HCT116 (cell line): ENCODE results near the gene DOHH. TPM values are rescaled to one million over a fixed set of nuclear protein-coding genes. Genes with fewer than 3 reads are reported as not detected.

ENCODE experiments used
- ATAC-seq: fragments of 200-7000 bp; cut with Tn5 transposase; 2 replicates; pipeline ENCODE4 v1.9.1; 2020; ENCODE audit warnings: mild to moderate bottlenecking, moderate library complexity
- BruUV-seq: library from RNA; stranded (reverse); fragments of 400-500 nt; replicated peaks from 2 replicates; lab custom pipeline; 2021; lab: Mats Ljungman, UMichigan
- CTCF ChIA-PET: fragments of 300-600 bp; sonication (Branson Sonifier 250); formaldehyde crosslinking; loops from one replicate; lab custom pipeline; 2021; ENCODE audit warnings: antibody characterized with exemption; lab: Charles Lee
- POLR2A ChIA-PET: fragments of 300-600, 350-600 bp; sonication (Branson Sonifier 250); formaldehyde crosslinking; loops from one replicate; lab custom pipeline; 2021; ENCODE audit warnings: antibody characterized with exemption; lab: Charles Lee
- RAD21 ChIA-PET, 2 experiments: fragments of 300-600 bp; sonication (Branson Sonifier 250); formaldehyde crosslinking; loops; one replicate each; lab custom pipeline; 2023; ENCODE audit warnings: low total read pairs in 2 of 2; ENCODE audit not compliant: uncharacterized antibody in 2 of 2, unreplicated experiment in 2 of 2, low non-redundant PET in 1 of 2; lab: Charles Lee
- DNase-seq: peaks from one replicate; pipeline ENCODE4 v3.0.0-alpha.2; 2010; ENCODE audit warnings: low read depth, low spot score
- H2AFZ ChIP-seq: fragments of 200-600 bp; shearing (Covaris generic), sonication (generic); 2 replicates; pipeline ENCODE4 v1.6.1; 2017; ENCODE audit warnings: low read depth, mixed run types, mixed read lengths, antibody characterized with exemption, low read length; ENCODE audit not compliant: poor library complexity, severe bottlenecking
- H3K27ac ChIP-seq: 2 replicates; pipeline ENCODE4 v1.5.1; 2012; ENCODE audit warnings: low read depth, low read length
- H3K27me3 ChIP-seq: fragments of 200-600 bp; sonication (generic); 2 replicates; pipeline ENCODE4 v1.6.1; 2016; ENCODE audit warnings: mixed run types, low read length, mixed read lengths; ENCODE audit not compliant: insufficient read depth
- H3K36me3 ChIP-seq, 2 experiments: fragments of 200-500 bp in 1 of 2; fragments of 200-600 bp in 1 of 2; sonication (Bioruptor generic) in 1 of 2; sonication (generic) in 1 of 2; 2 replicates each; pipeline versions ENCODE4 v1.5.1 to v1.6.1; 2014 to 2016; ENCODE audit warnings: low read length in 2 of 2, inconsistent platforms in 1 of 2, mixed read lengths in 1 of 2, mixed run types in 1 of 2; ENCODE audit not compliant: insufficient read depth in 2 of 2, control insufficient read depth in 1 of 2
- H3K4me1 ChIP-seq, 2 experiments: fragments of 200-600 bp in 1 of 2; sonication (generic) in 1 of 2; 2 replicates each; pipeline versions ENCODE4 v1.5.1 to v1.6.1; 2012 to 2017; ENCODE audit warnings: low read length in 2 of 2, inconsistent platforms in 1 of 2, mild to moderate bottlenecking in 1 of 2, mixed read lengths in 1 of 2, mixed run types in 1 of 2, moderate library complexity in 1 of 2; ENCODE audit not compliant: insufficient read depth in 2 of 2, control insufficient read depth in 1 of 2
- H3K4me2 ChIP-seq: fragments of 200-600 bp; sonication (generic); 2 replicates; pipeline ENCODE4 v1.6.1; 2017; ENCODE audit warnings: mixed run types, low read length, mixed read lengths
- H3K4me3 ChIP-seq, 2 experiments: fragments of 200-600 bp in 1 of 2; sonication (generic) in 1 of 2; replicated peaks in 1 of 2; 2 replicates each; pipeline ENCODE4 v1.5.1; 2011 to 2016; ENCODE audit warnings: low read length in 2 of 2, control low read depth in 1 of 2, low read depth in 1 of 2, mild to moderate bottlenecking in 1 of 2, mixed read lengths in 1 of 2, mixed run types in 1 of 2
- H3K79me2 ChIP-seq: fragments of 200-600 bp; sonication (generic); 2 replicates; pipeline ENCODE4 v1.6.1; 2017; ENCODE audit warnings: mild to moderate bottlenecking, mixed run types, low read length, moderate library complexity, mixed read lengths; ENCODE audit not compliant: insufficient read depth
- H3K9ac ChIP-seq: fragments of 200-600 bp; sonication (generic); 2 replicates; pipeline ENCODE4 v1.6.1; 2016; ENCODE audit warnings: low read length, mixed read lengths
- H3K9me2 ChIP-seq: fragments of 200-600 bp; sonication (generic), shearing (Covaris generic); 2 replicates; pipeline ENCODE4 v1.6.1; 2017; ENCODE audit warnings: mixed run types, mild to moderate bottlenecking, moderate library complexity; ENCODE audit not compliant: insufficient read depth
- H3K9me3 ChIP-seq, 2 experiments: fragments of 200-500 bp in 1 of 2; fragments of 200-600 bp in 1 of 2; sonication (Bioruptor generic) in 1 of 2; sonication (generic) in 1 of 2; 2 replicates each; pipeline ENCODE4 v1.6.1; 2014 to 2017; ENCODE audit warnings: low read length in 2 of 2, mixed read lengths in 2 of 2, inconsistent platforms in 1 of 2, low read depth in 1 of 2, mild to moderate bottlenecking in 1 of 2, mixed run types in 1 of 2, moderate library complexity in 1 of 2; ENCODE audit not compliant: control insufficient read depth in 1 of 2, insufficient read depth in 1 of 2
- H4K20me1 ChIP-seq: fragments of 200-600 bp; sonication (generic), shearing (Covaris generic); 2 replicates; pipeline ENCODE4 v1.6.1; 2017; ENCODE audit warnings: mixed run types, mild to moderate bottlenecking, moderate library complexity; ENCODE audit not compliant: insufficient read depth
- CTCF ChIP-seq, 3 experiments: fragments of 200-600 bp in 1 of 3; sonication (generic) in 1 of 3; IDR thresholded peaks in 2 of 3; conservative IDR thresholded peaks in 1 of 3; 2 replicates each; pipeline ENCODE4 v1.5.1; 2012 to 2017; ENCODE audit warnings: low read depth in 2 of 3, low read length in 2 of 3, antibody characterized with exemption in 1 of 3, borderline replicate concordance in 1 of 3, control low read depth in 1 of 3, mild to moderate bottlenecking in 1 of 3, mixed read lengths in 1 of 3, mixed run types in 1 of 3, moderate library complexity in 1 of 3; ENCODE audit not compliant: insufficient read depth in 1 of 3
- ELF1 ChIP-seq: IDR thresholded peaks from 2 replicates; pipeline ENCODE4 v1.6.1; 2012; ENCODE audit warnings: low read depth, borderline replicate concordance
- EZH2phosphoT487 ChIP-seq: fragments of 200-600 bp; IDR thresholded peaks from 2 replicates; pipeline ENCODE4 v1.6.1; 2018; ENCODE audit warnings: antibody characterized with exemption, borderline replicate concordance
- POLR2A ChIP-seq: IDR thresholded peaks from 2 replicates; pipeline ENCODE4 v1.7.0; 2011; ENCODE audit warnings: borderline replicate concordance; ENCODE audit not compliant: insufficient read depth, insufficient read length; ENCODE audit errors: extremely low read depth
- POLR2AphosphoS5 ChIP-seq: IDR thresholded peaks from 2 replicates; pipeline ENCODE4 v1.6.1; 2011; ENCODE audit warnings: mild to moderate bottlenecking, low read depth, low read length, moderate library complexity
- RAD21 ChIP-seq: IDR thresholded peaks from 2 replicates; pipeline ENCODE4 v1.6.1; 2012; ENCODE audit warnings: low read depth, mild to moderate bottlenecking
- REST ChIP-seq: IDR thresholded peaks from 2 replicates; pipeline ENCODE4 v1.6.1; 2012; ENCODE audit warnings: low read depth
- SIN3A ChIP-seq: IDR thresholded peaks from 2 replicates; pipeline ENCODE4 v1.6.1; 2012; ENCODE audit warnings: low read depth
- SRF ChIP-seq: IDR thresholded peaks from 2 replicates; pipeline ENCODE4 v1.6.1; 2012; ENCODE audit warnings: low read depth
- ZFX ChIP-seq: fragments of 450-650 bp; IDR thresholded peaks from 2 replicates; pipeline ENCODE4 v1.6.1; 2017
- intact Hi-C: fragments of 100-400 bp; cut with micrococcal nuclease; formaldehyde crosslinking; loops from 2 replicates; pipeline ENCODE4 v1.10.0; 2022
- total RNA-seq: library from RNA; stranded (reverse); gene quantifications from one replicate; pipeline ENCODE4 v1.2.1, GENCODE V29; 2021; ENCODE audit not compliant: unreplicated experiment
- TF ChIP-seq, protein P1 (sequence below): IDR thresholded peaks from 2 replicates; pipeline ENCODE4 v1.6.1; 2011; ENCODE audit warnings: mild to moderate bottlenecking, low read length, moderate library complexity; ENCODE audit not compliant: insufficient replicate concordance; ENCODE audit errors: extremely low read depth
- TF ChIP-seq, protein P2 (sequence below): IDR thresholded peaks from 2 replicates; pipeline ENCODE4 v1.6.1; 2012

The DOHH gene
- total RNA-seq, 1 experiment from 2014 or later, result 20.9 TPM

GRCh38 chr19:3474614-3475013 is 25.9 kb downstream of the DOHH start:
- Histone ChIP-seq H3K27ac (no peak overlapping the region), H3K79me2 (no peaks in the 10 kb centered on the region), H2AFZ (no peak overlapping the region), H3K4me3 (no peak overlapping the region), H3K36me3 (no peaks in the 10 kb centered on the region)
- BruUV-seq, result no TSS peak
- ChIA-PET CTCF (no interaction called here), RAD21 (no interaction called here)
- no peak for DNase-seq
- TF ChIP-seq ZFX, result no peak
- TF ChIP-seq, all 23 proteins: peak for 0
- Histone ChIP-seq H3K4me2 (no peak overlapping the region), H3K27me3 (peaks cover 9% of the 10 kb centered on the region; the same call in 1 of the 2 replicates), H3K9me3 (no peaks in the 10 kb centered on the region), H3K9me2 (no peaks in the 10 kb centered on the region), H3K4me1 (peaks cover 0 to 6% of the 10 kb centered on the region in 2 experiments; a peak in 2 of 4 replicates), H4K20me1 (no peaks in the 10 kb centered on the region), H3K9ac (no peak overlapping the region)
- POLR2A ChIA-PET, result no interaction called here
- intact Hi-C loops, result no loop called here
- ATAC-seq, result no peak

DNA sequence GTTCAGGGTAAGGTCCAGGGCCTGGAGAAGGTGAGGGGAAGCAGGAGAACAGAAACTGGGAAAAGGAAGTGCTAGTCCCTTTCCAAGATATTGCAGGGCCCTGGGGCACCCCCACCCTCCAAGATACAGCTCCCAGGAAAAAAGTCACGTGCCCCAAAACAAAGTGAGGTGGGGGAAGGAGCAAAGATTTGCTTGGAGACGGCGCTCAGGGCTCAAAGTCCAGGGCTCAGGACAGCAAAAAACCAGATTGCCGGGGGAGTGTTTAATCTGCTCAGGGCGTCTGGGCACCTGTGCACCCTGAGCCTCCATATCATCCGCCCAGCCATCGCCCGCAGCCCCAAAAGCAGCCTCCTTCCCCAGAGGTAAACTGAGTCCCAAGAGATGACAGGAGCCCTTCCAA is 26.5 kb downstream of the DOHH start:
- Histone ChIP-seq H3K4me2 (no peak overlapping the region), H3K9ac (no peak overlapping the region), H2AFZ (no peak overlapping the region), H3K36me3 (no peaks in the 10 kb centered on the region), H3K79me2 (no peaks in the 10 kb centered on the region), H4K20me1 (no peaks in the 10 kb centered on the region), H3K27me3 (peaks cover 9% of the 10 kb centered on the region; the same call in 1 of the 2 replicates), H3K27ac (no peak overlapping the region), H3K9me2 (no peaks in the 10 kb centered on the region), H3K4me3 (no peak overlapping the region), H3K4me1 (no peaks in the 10 kb centered on the region), H3K9me3 (no peaks in the 10 kb centered on the region)
- TF ChIP-seq POLR2AphosphoS5, result no peak
- no peak for TF ChIP-seq ELF1
- TF ChIP-seq EZH2phosphoT487, result no peak
- no peak for TF ChIP-seq POLR2A
- TF ChIP-seq SIN3A, result no peak
- TF ChIP-seq REST, result no peak
- TF ChIP-seq, protein P1, sequence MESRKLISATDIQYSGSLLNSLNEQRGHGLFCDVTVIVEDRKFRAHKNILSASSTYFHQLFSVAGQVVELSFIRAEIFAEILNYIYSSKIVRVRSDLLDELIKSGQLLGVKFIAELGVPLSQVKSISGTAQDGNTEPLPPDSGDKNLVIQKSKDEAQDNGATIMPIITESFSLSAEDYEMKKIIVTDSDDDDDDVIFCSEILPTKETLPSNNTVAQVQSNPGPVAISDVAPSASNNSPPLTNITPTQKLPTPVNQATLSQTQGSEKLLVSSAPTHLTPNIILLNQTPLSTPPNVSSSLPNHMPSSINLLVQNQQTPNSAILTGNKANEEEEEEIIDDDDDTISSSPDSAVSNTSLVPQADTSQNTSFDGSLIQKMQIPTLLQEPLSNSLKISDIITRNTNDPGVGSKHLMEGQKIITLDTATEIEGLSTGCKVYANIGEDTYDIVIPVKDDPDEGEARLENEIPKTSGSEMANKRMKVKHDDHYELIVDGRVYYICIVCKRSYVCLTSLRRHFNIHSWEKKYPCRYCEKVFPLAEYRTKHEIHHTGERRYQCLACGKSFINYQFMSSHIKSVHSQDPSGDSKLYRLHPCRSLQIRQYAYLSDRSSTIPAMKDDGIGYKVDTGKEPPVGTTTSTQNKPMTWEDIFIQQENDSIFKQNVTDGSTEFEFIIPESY, result no peak
- no peak for TF ChIP-seq ZFX
- TF ChIP-seq RAD21, result no peak
- TF ChIP-seq, protein P2, sequence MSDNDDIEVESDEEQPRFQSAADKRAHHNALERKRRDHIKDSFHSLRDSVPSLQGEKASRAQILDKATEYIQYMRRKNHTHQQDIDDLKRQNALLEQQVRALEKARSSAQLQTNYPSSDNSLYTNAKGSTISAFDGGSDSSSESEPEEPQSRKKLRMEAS, result no peak
- TF ChIP-seq SRF, result no peak
- no peak for TF ChIP-seq CTCF (IDR thresholded peaks at IDR 0.05 in 2 of 3, conservative IDR thresholded peaks at IDR 0.05 in 1 of 3; ENCODE audit: borderline replicate concordance in 1 of 3, insufficient read depth in 1 of 3, low read depth in 2 of 3, low read length in 2 of 3)
- DNase-seq, result no peak
- intact Hi-C loops, result no loop called here
- RAD21 ChIA-PET, result no interaction called here
- CTCF ChIA-PET, result no interaction called here
- POLR2A ChIA-PET, result no interaction called here
- ATAC-seq, result no peak
- BruUV-seq, result no TSS peak
